Fibroblast of skin of right biceps (primary cell): Measurements from ENCODE around the gene FRMPD2.
"Not testable (repeated sequence)": the region's sequence is repeated elsewhere in the genome, so short reads cannot be mapped to it uniquely, and the experiment has no call there.

Experiments
- DNase-seq: peaks from one replicate; pipeline ENCODE4 v3.0.0-alpha.2; 2013

FRMPD2 gene

GRCh38 chr10:48194830-48195229 lies 79.7 kb downstream of the FRMPD2 start:
- no peak for DNase-seq

- DNase-seq = no peak
Observed at GRCh38 chr10:48193556-48193955, 80.9 kb downstream of the FRMPD2 start.

- DNase-seq = no peak
Observed at GRCh38 chr10:48192881-48193450, 81.5 kb downstream of the FRMPD2 start.

GRCh38 chr10:48187713-48188485 lies 86.6 kb downstream of the FRMPD2 start:
- no peak for DNase-seq

GRCh38 chr10:48187126-48187525 lies 87.4 kb downstream of the FRMPD2 start:
- DNase-seq = no peak

- not testable (repeated sequence) for DNase-seq
Observed at GRCh38 chr10:48186264-48186804, 88.2 kb downstream of the FRMPD2 start.

GRCh38 chr10:48184224-48184623 lies 90.3 kb downstream of the FRMPD2 start:
- DNase-seq = no peak

GRCh38 chr10:48172715-48173114 lies 101.8 kb downstream of the FRMPD2 start:
- DNase-seq = not testable (repeated sequence)

GRCh38 chr10:48160670-48161069 lies 113.8 kb downstream of the FRMPD2 start:
- DNase-seq = not testable (repeated sequence)

- not testable (repeated sequence) for DNase-seq
Observed at GRCh38 chr10:48160163-48160562, 114.3 kb downstream of the FRMPD2 start.

GRCh38 chr10:48154211-48155140 lies 120.0 kb downstream of the FRMPD2 start:
- not testable (repeated sequence) for DNase-seq

- not testable (repeated sequence) for DNase-seq
Observed at GRCh38 chr10:48147643-48148042, 126.9 kb downstream of the FRMPD2 start.

- not testable (repeated sequence) for DNase-seq
Observed at GRCh38 chr10:48143721-48144642, 130.5 kb downstream of the FRMPD2 start.

- DNase-seq = not testable (repeated sequence)
Observed at GRCh38 chr10:48140949-48141348, 133.5 kb downstream of the FRMPD2 start.

GRCh38 chr10:48139953-48140850 lies 134.3 kb downstream of the FRMPD2 start:
- not testable (repeated sequence) for DNase-seq

- not testable (repeated sequence) for DNase-seq
Observed at GRCh38 chr10:48128954-48129353, 145.5 kb downstream of the FRMPD2 start.

GRCh38 chr10:48126251-48126650 lies 148.2 kb downstream of the FRMPD2 start:
- DNase-seq = not testable (repeated sequence)

GRCh38 chr10:48125631-48126030 lies 148.9 kb downstream of the FRMPD2 start:
- DNase-seq = not testable (repeated sequence)

- not testable (repeated sequence) for DNase-seq
Observed at GRCh38 chr10:48122618-48123017, 151.9 kb downstream of the FRMPD2 start.

GRCh38 chr10:48110277-48110676 lies 164.2 kb downstream of the FRMPD2 start:
- not testable (repeated sequence) for DNase-seq
